ENCODE measurements around the gene CYP2F1.

The CYP2F1 gene

GRCh38 chr19:41172297-41173164, 58.3 kb downstream of the CYP2F1 start:
- no peak overlapping the region for H3K27ac ChIP-seq
- H3K4me3 ChIP-seq, result no peak overlapping the region

- peak overlapping the region in 1 of 21 experiments; percentile 49 for H3K27ac ChIP-seq
Measured at GRCh38 chr19:41174297-41174928, 60.2 kb downstream of the CYP2F1 start.

GRCh38 chr19:41175801-41176777, 61.9 kb downstream of the CYP2F1 start:
- H3K4me3 ChIP-seq, result no peak overlapping the region
- H3K27ac ChIP-seq, result peak overlapping the region in 17 of 21 experiments; percentile 7 to 83 (median 49)

More at GRCh38 chr19:41174297-41174928, 60.2 kb downstream of the CYP2F1 start:
- H3K4me3 ChIP-seq, result no peak overlapping the region
